H1 (cell line): ENCODE results near the gene NUP85. TPM values are rescaled to one million over a fixed set of nuclear protein-coding genes. Genes with fewer than 3 reads are reported as not detected.

Experiments used
- CTCF ChIA-PET: fragments of 300-600 bp; sonication (Branson Sonifier 250); formaldehyde crosslinking; loops from one replicate; lab custom pipeline; 2021; ENCODE audit not compliant: partially characterized antibody; lab: Charles Lee
- POLR2A ChIA-PET: fragments of 300-600 bp; sonication (Branson Sonifier 250); formaldehyde crosslinking; loops from one replicate; lab custom pipeline; 2021; ENCODE audit warnings: inconsistent platforms; ENCODE audit not compliant: partially characterized antibody; lab: Charles Lee
- DNase-seq, 2 experiments: peaks; one replicate each; pipeline versions ENCODE4 v3.0.0 to v3.0.0-alpha.2; 2010 to 2022; ENCODE audit warnings: low spot score in 2 of 2, low read depth in 1 of 2, mixed read lengths in 1 of 2
- FAIRE-seq: peaks from 2 replicates; lab custom pipeline; 2011; peaks lifted over from hg19 to GRCh38; lab: Jason Lieb, UNC
- H2AFZ ChIP-seq: 2 replicates; pipeline ENCODE4 v1.8.1; 2012; ENCODE audit warnings: low read length, inconsistent platforms
- H2AK5ac ChIP-seq: 2 replicates; pipeline ENCODE4 v1.6.1; 2013; ENCODE audit warnings: low read depth, low read length
- H2BK120ac ChIP-seq: replicated peaks from 2 replicates; pipeline ENCODE3; 2013; ENCODE audit warnings: low read depth, low read length, inconsistent platforms
- H2BK12ac ChIP-seq: 2 replicates; pipeline ENCODE4 v1.6.1; 2013; ENCODE audit warnings: low read depth, low read length
- H2BK15ac ChIP-seq: 2 replicates; pipeline ENCODE4 v1.6.1; 2013; ENCODE audit warnings: low read length
- H2BK20ac ChIP-seq: 2 replicates; pipeline ENCODE4 v1.6.1; 2013; ENCODE audit warnings: low read length
- H2BK5ac ChIP-seq: 2 replicates; pipeline ENCODE4 v1.6.1; 2013; ENCODE audit warnings: low read depth, low read length
- H3K14ac ChIP-seq: 2 replicates; pipeline ENCODE4 v1.6.1; 2013; ENCODE audit warnings: inconsistent platforms; ENCODE audit not compliant: insufficient read length
- H3K18ac ChIP-seq: 2 replicates; pipeline ENCODE4 v1.6.1; 2013; ENCODE audit warnings: low read length; ENCODE audit errors: extremely low read depth
- H3K23ac ChIP-seq: 2 replicates; pipeline ENCODE4 v1.6.1; 2013; ENCODE audit warnings: inconsistent platforms; ENCODE audit not compliant: insufficient read length
- H3K23me2 ChIP-seq: 2 replicates; pipeline ENCODE4 v1.6.1; 2013; ENCODE audit warnings: low read depth, low read length
- H3K27ac ChIP-seq: 2 replicates; pipeline ENCODE4 v1.6.1; 2011; ENCODE audit warnings: low read depth, low read length, inconsistent platforms
- H3K27me3 ChIP-seq, 4 experiments: replicated peaks in 1 of 4; 1 replicate in 1 of 4; 2 replicates in 3 of 4; pipeline versions ENCODE4 v1.6.1 to v1.8.1; 2011 to 2013; ENCODE audit warnings: low read length in 3 of 4, mild to moderate bottlenecking in 3 of 4, inconsistent platforms in 2 of 4, mixed read lengths in 2 of 4, moderate library complexity in 1 of 4; ENCODE audit not compliant: control insufficient read depth in 3 of 4, insufficient read depth in 3 of 4; ENCODE audit errors: extremely low read depth in 1 of 4
- H3K36me3 ChIP-seq, 4 experiments: 2 replicates each; pipeline versions ENCODE4 v1.6.1 to v1.8.1; 2011 to 2013; ENCODE audit warnings: mild to moderate bottlenecking in 4 of 4, low read length in 3 of 4, moderate library complexity in 2 of 4, control low read depth in 1 of 4, inconsistent platforms in 1 of 4; ENCODE audit not compliant: insufficient read depth in 4 of 4, control insufficient read depth in 2 of 4
- H3K4ac ChIP-seq: replicated peaks from 2 replicates; pipeline ENCODE3; 2013; ENCODE audit warnings: low read length, low read depth, mixed read lengths, inconsistent platforms; ENCODE audit not compliant: insufficient read length
- H3K4me1 ChIP-seq, 4 experiments: replicated peaks in 1 of 4; 1 replicate in 1 of 4; 2 replicates in 3 of 4; pipeline versions ENCODE4 v1.6.1 to v1.8.1; 2011 to 2013; ENCODE audit warnings: low read length in 3 of 4, inconsistent platforms in 2 of 4, mixed read lengths in 1 of 4; ENCODE audit not compliant: insufficient read depth in 4 of 4, control insufficient read depth in 3 of 4
- H3K4me2 ChIP-seq, 2 experiments: 2 replicates each; pipeline versions ENCODE4 v1.6.1 to v1.8.1; 2011 to 2013; ENCODE audit warnings: low read depth in 2 of 2, low read length in 2 of 2, control low read depth in 1 of 2, inconsistent platforms in 1 of 2, mild to moderate bottlenecking in 1 of 2; ENCODE audit not compliant: insufficient read depth in 1 of 2
- H3K4me3 ChIP-seq, 4 experiments: fragments of 200-600, 300-600 bp in 1 of 4; sonication (generic), shearing (Covaris generic), sonication (Bioruptor Twin) in 1 of 4; 2 replicates each; pipeline versions ENCODE4 v1.5.1 to v1.8.1; 2011 to 2016; ENCODE audit warnings: low read length in 4 of 4, low read depth in 3 of 4, control low read depth in 2 of 4, inconsistent platforms in 2 of 4, mild to moderate bottlenecking in 2 of 4, mixed read lengths in 1 of 4, moderate library complexity in 1 of 4; ENCODE audit not compliant: insufficient read depth in 2 of 4; ENCODE audit errors: extremely low read depth in 1 of 4
- H3K56ac ChIP-seq: replicated peaks from 2 replicates; pipeline ENCODE3; 2013; ENCODE audit warnings: low read depth, mild to moderate bottlenecking, mixed read lengths, low read length, inconsistent platforms; ENCODE audit not compliant: insufficient read length
- H3K79me1 ChIP-seq: 2 replicates; pipeline ENCODE4 v1.6.1; 2013; ENCODE audit warnings: low read depth, low read length, control low read depth
- H3K79me2 ChIP-seq, 2 experiments: 2 replicates each; pipeline versions ENCODE4 v1.6.1 to v1.8.1; 2012 to 2013; ENCODE audit warnings: low read length in 2 of 2, mild to moderate bottlenecking in 2 of 2, inconsistent platforms in 1 of 2; ENCODE audit not compliant: insufficient read depth in 2 of 2, control insufficient read depth in 1 of 2
- H3K9ac ChIP-seq, 4 experiments: replicated peaks in 1 of 4; 1 replicate in 1 of 4; 2 replicates in 3 of 4; pipeline versions ENCODE4 v1.6.1 to v1.8.1; 2011 to 2013; ENCODE audit warnings: low read depth in 3 of 4, low read length in 3 of 4, control low read depth in 2 of 4, mild to moderate bottlenecking in 2 of 4, moderate library complexity in 2 of 4, inconsistent platforms in 1 of 4; ENCODE audit errors: extremely low read depth in 1 of 4
- H3K9me3 ChIP-seq, 2 experiments: 2 replicates each; pipeline versions ENCODE4 v1.6.1 to v1.8.1; 2012 to 2013; ENCODE audit warnings: mild to moderate bottlenecking in 2 of 2, moderate library complexity in 2 of 2, control low read depth in 1 of 2, inconsistent platforms in 1 of 2, low read depth in 1 of 2, low read length in 1 of 2, mixed read lengths in 1 of 2; ENCODE audit not compliant: insufficient read depth in 2 of 2
- H4K20me1 ChIP-seq, 2 experiments: replicated peaks in 1 of 2; 2 replicates each; pipeline versions ENCODE3 to v1.8.1; 2011 to 2013; ENCODE audit warnings: inconsistent platforms in 2 of 2, low read length in 2 of 2, mild to moderate bottlenecking in 1 of 2; ENCODE audit not compliant: insufficient read depth in 2 of 2, control insufficient read depth in 1 of 2
- H4K5ac ChIP-seq: 2 replicates; pipeline ENCODE4 v1.6.1; 2013; ENCODE audit warnings: low read length, low read depth, mixed read lengths, inconsistent platforms; ENCODE audit not compliant: insufficient read length
- H4K8ac ChIP-seq: 2 replicates; pipeline ENCODE4 v1.8.0; 2013; ENCODE audit warnings: mild to moderate bottlenecking, moderate library complexity, low read length, inconsistent platforms; ENCODE audit not compliant: insufficient read depth; ENCODE audit errors: extremely low read depth
- H4K91ac ChIP-seq: replicated peaks from 2 replicates; pipeline ENCODE3; 2013; ENCODE audit warnings: low read length, mixed read lengths, inconsistent platforms; ENCODE audit not compliant: insufficient read length
- CBX8 ChIP-seq: fragments of 300-800, 300-1000 bp; sonication (generic); IDR thresholded peaks from 2 replicates; pipeline ENCODE4 v1.7.1; 2016; ENCODE audit warnings: low read depth, low read length, borderline replicate concordance
- CREB1 ChIP-seq: IDR thresholded peaks from 2 replicates; pipeline ENCODE4 v1.6.1; 2012; ENCODE audit warnings: inconsistent platforms
- EP300 ChIP-seq, 2 experiments: IDR thresholded peaks; 1 replicate in 1 of 2; 2 replicates in 1 of 2; pipeline ENCODE4 v1.6.1; 2011 to 2012; ENCODE audit warnings: low read depth in 2 of 2, low read length in 2 of 2, mild to moderate bottlenecking in 2 of 2, borderline replicate concordance in 1 of 2, inconsistent platforms in 1 of 2, moderate library complexity in 1 of 2
- EZH2 ChIP-seq: fragments of 200-600 bp; sonication (generic); IDR thresholded peaks from 2 replicates; pipeline ENCODE4 v1.7.1; 2012; ENCODE audit warnings: low read depth, mild to moderate bottlenecking, moderate library complexity, low read length, inconsistent platforms; ENCODE audit not compliant: severe bottlenecking
- JUND ChIP-seq: IDR thresholded peaks from 2 replicates; pipeline ENCODE4 v1.6.1; 2011; ENCODE audit warnings: mild to moderate bottlenecking, improper control_type of control experiment, low read length
- KDM4A ChIP-seq: IDR thresholded peaks from one replicate; pipeline ENCODE4 v1.7.1; 2012; ENCODE audit warnings: low read depth, mild to moderate bottlenecking, moderate library complexity, low read length, inconsistent platforms; ENCODE audit not compliant: severe bottlenecking
- MAFK ChIP-seq: IDR thresholded peaks from 2 replicates; pipeline ENCODE4 v1.6.1; 2012; ENCODE audit warnings: low read depth, mild to moderate bottlenecking, improper control_type of control experiment, low read length
- MAX ChIP-seq: IDR thresholded peaks from 2 replicates; pipeline ENCODE4 v1.6.1; 2012; ENCODE audit warnings: inconsistent platforms
- POU5F1 ChIP-seq: IDR thresholded peaks from 2 replicates; pipeline ENCODE4 v1.6.1; 2011; ENCODE audit warnings: low read depth, mild to moderate bottlenecking, low read length, moderate library complexity
- RFX5 ChIP-seq: IDR thresholded peaks from 2 replicates; pipeline ENCODE4 v1.6.1; 2011; ENCODE audit warnings: low read depth, low read length, improper control_type of control experiment, borderline replicate concordance
- SRF ChIP-seq: IDR thresholded peaks from 2 replicates; pipeline ENCODE4 v1.6.1; 2011; ENCODE audit warnings: mild to moderate bottlenecking, low read depth, low read length, moderate library complexity
- TEAD4 ChIP-seq: IDR thresholded peaks from 2 replicates; pipeline ENCODE4 v1.6.1; 2012; ENCODE audit warnings: low read depth, low read length, inconsistent platforms, mixed read lengths
- USF2 ChIP-seq: IDR thresholded peaks from 2 replicates; pipeline ENCODE4 v1.6.1; 2011; ENCODE audit warnings: low read length, improper control_type of control experiment
- WGBS, 2 experiments: shearing (Covaris generic) in 1 of 2; methylation state at CpG; one replicate each; pipeline versions ENCODE4 v1.1.6 to v1.1.7; 2013 to 2015; ENCODE audit warnings: low lambda C conversion rate in 2 of 2, mixed read lengths in 2 of 2, inconsistent platforms in 1 of 2, low coverage in 1 of 2, missing lambda C conversion rate in 1 of 2; ENCODE audit not compliant: insufficient replicate concordance in 2 of 2, insufficient coverage in 1 of 2, insufficient read length in 1 of 2; ENCODE audit errors: extremely low coverage in 1 of 2, missing lambda C conversion rate in 1 of 2; 5-methylcytosine and 5-hydroxymethylcytosine counted together
- polyA plus RNA-seq, 7 experiments: library from polyadenylated mRNA; depleted of rRNA in 3 of 7; stranded (reverse) in 5 of 7; unstranded in 2 of 7; fragments of >200 nt in 5 of 7; fragments of 200-250 nt in 2 of 7; gene quantifications; 1 replicate in 5 of 7; 2 replicates in 1 of 7; 4 replicates in 1 of 7; pipeline versions ENCODE4 v1.2.1 to v1.2.3, GENCODE V29; 2011 to 2013; ENCODE audit warnings: missing spikeins in 2 of 7, mixed read lengths in 2 of 7
- total RNA-seq: library from RNA; stranded (reverse); fragmentation: NEBNext Ultra II Directional; extraction: Animal tissue kit (Norgen Biotek cat#: 25700); gene quantifications from 2 replicates; pipeline ENCODE4 v1.2.1, GENCODE V29; 2021

NUP85 gene
- total and polyA plus RNA-seq, 2 of the 8 experiments (the other 6 are each of a cell fraction or from before 2014, with no cell fraction given), result 98.5 to 154 TPM

GRCh38 chr17:75188614-75189013 lies 16.9 kb upstream of the NUP85 start:
- WGBS, 2 experiments, result 95% methylated on average over 6 of the region's 6 CpGs; no CpG with 5 or more reads in 1 of the 2 experiments
- no peak overlapping the region for H3K27ac ChIP-seq
- DNase-seq (no peak), FAIRE-seq (no peak)
- no peaks in the 10 kb centered on the region; a peak in 1 of 7 replicates for H3K4me1 ChIP-seq
- no peaks in the 10 kb centered on the region for H3K23me2 ChIP-seq
- no peak overlapping the region for H3K4me2 ChIP-seq
- no peaks in the 10 kb centered on the region for H3K9me3 ChIP-seq
- no peak overlapping the region for H3K18ac ChIP-seq
- no peak overlapping the region for H3K4me3 ChIP-seq
- no peak overlapping the region for H2BK15ac ChIP-seq
- H4K20me1 ChIP-seq, result no peaks in the 10 kb centered on the region
- no peak overlapping the region for H2AK5ac ChIP-seq
- CTCF ChIA-PET, result interaction anchor here (0.6 to 7.0 kb wide), 12 partner anchors 9 to 83 kb away, joined by 3 to 75 read pairs (median 6); no protein-coding TSS in a partner anchor
- no peak overlapping the region for H4K8ac ChIP-seq
- no peaks in the 10 kb centered on the region for H3K36me3 ChIP-seq
- H3K56ac ChIP-seq, result no peak overlapping the region
- H2BK12ac ChIP-seq, result no peak overlapping the region
- no peaks in the 10 kb centered on the region for H3K79me2 ChIP-seq
- H3K14ac ChIP-seq, result no peak overlapping the region
- no peak overlapping the region for H2AFZ ChIP-seq
- H2BK20ac ChIP-seq, result no peak overlapping the region
- H3K23ac ChIP-seq, result no peak overlapping the region
- H3K9ac ChIP-seq, result no peak overlapping the region
- H2BK120ac ChIP-seq, result no peak overlapping the region
- no peaks in the 10 kb centered on the region for H3K27me3 ChIP-seq
- H3K79me1 ChIP-seq, result no peaks in the 10 kb centered on the region
- POLR2A ChIA-PET, result interaction anchor here (1.9 to 2.8 kb wide), 4 partner anchors 10 to 154 kb away, joined by 6 to 10 read pairs (median 8); partner anchors contain the start of gene NUP85
- no peak overlapping the region for H2BK5ac ChIP-seq
- no peak overlapping the region for H3K4ac ChIP-seq
- H4K5ac ChIP-seq, result no peak overlapping the region
- H4K91ac ChIP-seq, result no peak overlapping the region
- no peak for TF ChIP-seq CBX8
- TF ChIP-seq KDM4A, result no peak
- TF ChIP-seq EZH2, result no peak
- TF ChIP-seq POU5F1, result no peak
- no peak for TF ChIP-seq CREB1
- no peak for TF ChIP-seq EP300 (IDR thresholded peaks at IDR 0.05; ENCODE audit: borderline replicate concordance in 1 of 2, low read depth in 2 of 2, low read length in 2 of 2)
- no peak for TF ChIP-seq TEAD4
- TF ChIP-seq MAFK, result no peak
- no peak for TF ChIP-seq MAX
- no peak for TF ChIP-seq USF2
- no peak for TF ChIP-seq SRF
- no peak for TF ChIP-seq RFX5
- TF ChIP-seq JUND, result no peak
